ENCODE measurements around the gene MYO5A.

DNA sequence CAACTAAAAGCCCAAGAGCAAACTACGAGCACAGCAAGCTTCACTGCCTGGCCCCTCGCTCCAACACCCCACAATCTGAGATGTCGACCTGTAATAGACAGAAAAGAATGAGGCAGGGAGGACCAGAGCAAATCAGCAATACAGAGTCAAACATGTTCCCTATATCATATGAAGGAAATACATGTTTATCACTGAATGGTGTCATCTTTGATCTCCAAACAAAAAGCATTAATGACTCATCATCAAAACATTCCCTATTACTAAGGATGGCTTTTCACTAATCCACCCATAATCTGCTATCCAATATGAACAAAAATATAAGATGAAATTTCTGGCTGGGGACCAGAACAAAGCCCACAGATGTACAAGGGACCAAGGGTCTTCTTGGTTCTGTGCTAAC lies 34.7 kb downstream of the MYO5A start:
- TF ChIP-seq, protein P1, sequence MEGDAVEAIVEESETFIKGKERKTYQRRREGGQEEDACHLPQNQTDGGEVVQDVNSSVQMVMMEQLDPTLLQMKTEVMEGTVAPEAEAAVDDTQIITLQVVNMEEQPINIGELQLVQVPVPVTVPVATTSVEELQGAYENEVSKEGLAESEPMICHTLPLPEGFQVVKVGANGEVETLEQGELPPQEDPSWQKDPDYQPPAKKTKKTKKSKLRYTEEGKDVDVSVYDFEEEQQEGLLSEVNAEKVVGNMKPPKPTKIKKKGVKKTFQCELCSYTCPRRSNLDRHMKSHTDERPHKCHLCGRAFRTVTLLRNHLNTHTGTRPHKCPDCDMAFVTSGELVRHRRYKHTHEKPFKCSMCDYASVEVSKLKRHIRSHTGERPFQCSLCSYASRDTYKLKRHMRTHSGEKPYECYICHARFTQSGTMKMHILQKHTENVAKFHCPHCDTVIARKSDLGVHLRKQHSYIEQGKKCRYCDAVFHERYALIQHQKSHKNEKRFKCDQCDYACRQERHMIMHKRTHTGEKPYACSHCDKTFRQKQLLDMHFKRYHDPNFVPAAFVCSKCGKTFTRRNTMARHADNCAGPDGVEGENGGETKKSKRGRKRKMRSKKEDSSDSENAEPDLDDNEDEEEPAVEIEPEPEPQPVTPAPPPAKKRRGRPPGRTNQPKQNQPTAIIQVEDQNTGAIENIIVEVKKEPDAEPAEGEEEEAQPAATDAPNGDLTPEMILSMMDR (IDR thresholded peaks at IDR 0.05; ENCODE audit: low read length), result no peak
- TF ChIP-seq EZH2 (optimal IDR thresholded peaks at IDR 0.05; ENCODE audit: low read depth, low read length), result no peak

Data from MM.1S (cell line).